ENCODE data around the gene HSDL2.
A peak's percentile ranks its signal among the peaks of the same experiment; 100 is the strongest.
"Not testable (repeated sequence)": the region's sequence is repeated elsewhere in the genome, so short reads cannot be mapped to it uniquely, and the experiment has no call there.

Gene HSDL2

GRCh38 chr9:112366591-112366990 is 13.3 kb upstream of the HSDL2 start:
- DNase-seq (ENCODE audit: low read depth in 2 of 2), result no peak

- DNase-seq (ENCODE audit: low read depth in 2 of 2), result no peak
These were observed 12.4 kb upstream of the HSDL2 start for GRCh38 chr9:112367465-112367864.

GRCh38 chr9:112369817-112370216 is 10.1 kb upstream of the HSDL2 start:
- DNase-seq (ENCODE audit: low read depth in 2 of 2), result no peak

GRCh38 chr9:112371060-112371459 is 8.8 kb upstream of the HSDL2 start:
- DNase-seq (ENCODE audit: low read depth in 2 of 2), result no peak

- DNase-seq (ENCODE audit: low read depth in 2 of 2), result not testable (repeated sequence)
These were observed 6.2 kb upstream of the HSDL2 start for GRCh38 chr9:112373666-112374065.

GRCh38 chr9:112374232-112374631 is 5.7 kb upstream of the HSDL2 start:
- not testable (repeated sequence) for DNase-seq (ENCODE audit: low read depth in 2 of 2)

GRCh38 chr9:112375361-112375760 is 4.5 kb upstream of the HSDL2 start:
- DNase-seq (ENCODE audit: low read depth in 2 of 2), result no peak

- no peak for DNase-seq (ENCODE audit: low read depth in 2 of 2)
These were observed 2.8 kb upstream of the HSDL2 start for GRCh38 chr9:112377087-112377486.

- DNase-seq (ENCODE audit: low read depth in 2 of 2), result no peak
These were observed 2.1 kb upstream of the HSDL2 start for GRCh38 chr9:112377684-112378327.

- no peak for DNase-seq (ENCODE audit: low read depth in 2 of 2)
These were observed 1.4 kb upstream of the HSDL2 start for GRCh38 chr9:112378328-112379176.

GRCh38 chr9:112379177-112380101 is 469 bp upstream of the HSDL2 start:
- peak; percentile 92 to 95 for DNase-seq (ENCODE audit: low read depth in 2 of 2)

GRCh38 chr9:112380825-112381221 is 915 bp downstream of the HSDL2 start:
- no peak for DNase-seq (ENCODE audit: low read depth in 2 of 2)

- no peak for DNase-seq (ENCODE audit: low read depth in 2 of 2)
These were observed 2.2 kb downstream of the HSDL2 start for GRCh38 chr9:112382066-112382465.

- DNase-seq (ENCODE audit: low read depth in 2 of 2), result no peak
These were observed 2.8 kb downstream of the HSDL2 start for GRCh38 chr9:112382501-112383364.

- no peak for DNase-seq (ENCODE audit: low read depth in 2 of 2)
These were observed 4.3 kb downstream of the HSDL2 start for GRCh38 chr9:112384219-112384618.

GRCh38 chr9:112384690-112385089 is 4.8 kb downstream of the HSDL2 start:
- DNase-seq (ENCODE audit: low read depth in 2 of 2), result no peak

- no peak for DNase-seq (ENCODE audit: low read depth in 2 of 2)
These were observed 7.2 kb downstream of the HSDL2 start for GRCh38 chr9:112387115-112387514.

GRCh38 chr9:112389897-112390296 is 10.0 kb downstream of the HSDL2 start:
- DNase-seq (ENCODE audit: low read depth in 2 of 2), result not testable (repeated sequence)

- DNase-seq (ENCODE audit: low read depth in 2 of 2), result not testable (repeated sequence)
These were observed 12.1 kb downstream of the HSDL2 start for GRCh38 chr9:112391936-112392560.

- DNase-seq (ENCODE audit: low read depth in 2 of 2), result not testable (repeated sequence)
These were observed 13.2 kb downstream of the HSDL2 start for GRCh38 chr9:112393146-112393545.

GRCh38 chr9:112396416-112396815 is 16.5 kb downstream of the HSDL2 start:
- no peak for DNase-seq (ENCODE audit: low read depth in 2 of 2)

Measured in stimulated activated CD4-positive, alpha-beta T cell treated with anti-CD3 and anti-CD28 coated beads, Interleukin-1b, Interleukin-23, amount 100 ng/mL, for 1 hour (primary cell).